Bronchial smooth muscle cell (primary cell): Measurements from ENCODE around the gene CCDC92. TPM values are rescaled to one million over a fixed set of nuclear protein-coding genes. Genes with fewer than 3 reads are reported as not detected.

Source experiments
- total RNA-seq: library from RNA; depleted of rRNA; stranded (reverse); fragments of >200 nt; gene quantifications from 2 replicates; pipeline ENCODE4 v1.2.1, GENCODE V29; 2014

Gene CCDC92, protein sequence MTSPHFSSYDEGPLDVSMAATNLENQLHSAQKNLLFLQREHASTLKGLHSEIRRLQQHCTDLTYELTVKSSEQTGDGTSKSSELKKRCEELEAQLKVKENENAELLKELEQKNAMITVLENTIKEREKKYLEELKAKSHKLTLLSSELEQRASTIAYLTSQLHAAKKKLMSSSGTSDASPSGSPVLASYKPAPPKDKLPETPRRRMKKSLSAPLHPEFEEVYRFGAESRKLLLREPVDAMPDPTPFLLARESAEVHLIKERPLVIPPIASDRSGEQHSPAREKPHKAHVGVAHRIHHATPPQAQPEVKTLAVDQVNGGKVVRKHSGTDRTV
- 7.3 and 8.0 TPM in 2 replicates for total RNA-seq

DNA sequence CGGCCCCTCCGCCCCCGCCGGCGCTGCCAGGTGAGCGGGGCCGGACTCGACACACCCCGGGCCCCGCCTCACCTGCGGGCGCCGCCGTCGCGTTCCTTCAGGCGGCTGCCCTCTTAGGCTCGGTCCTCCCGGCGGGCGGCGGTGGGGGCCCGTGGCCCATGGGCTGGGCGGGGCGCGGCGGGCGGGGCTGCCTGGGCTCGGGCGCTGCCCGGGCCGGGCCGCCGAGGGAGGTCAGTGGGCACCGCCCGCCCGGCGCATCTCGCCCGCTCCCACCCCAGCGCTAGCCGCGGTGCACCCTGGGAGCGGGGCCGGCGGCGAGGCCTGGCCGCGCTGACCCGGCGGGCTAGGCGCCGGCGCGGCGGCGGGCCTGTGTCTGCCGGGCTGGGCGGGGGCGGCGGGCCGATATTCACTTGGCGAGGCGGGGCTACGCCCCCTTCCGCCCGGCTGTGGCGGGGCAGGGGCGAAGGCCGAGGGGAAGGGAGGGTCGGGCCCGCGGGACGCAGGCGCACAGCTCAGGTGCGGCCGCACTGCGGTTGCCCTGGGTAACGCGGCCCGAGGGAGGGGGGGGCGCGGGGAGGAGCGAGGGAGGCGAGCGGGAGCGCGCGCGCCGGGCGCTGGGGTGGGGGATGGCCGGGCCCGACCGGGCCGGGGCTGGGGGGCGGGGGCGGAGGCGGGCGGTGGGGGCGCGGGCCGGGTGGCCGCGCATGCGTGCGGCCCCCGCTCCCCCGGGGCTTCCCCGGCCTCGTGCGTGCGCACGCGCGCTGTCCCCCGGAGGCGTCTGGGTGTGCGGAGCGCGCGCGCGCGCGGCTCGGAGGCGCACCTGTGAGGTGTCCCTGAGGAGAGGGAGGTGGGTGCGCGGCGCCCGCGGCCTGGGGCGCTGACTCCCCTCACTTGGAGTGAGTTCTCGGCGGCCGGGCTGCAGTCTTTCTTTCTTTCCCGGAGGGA, at the start of gene CCDC92, which contains the start of gene ZNF664:
TSS of gene CCDC92 (minus strand) at position 375 of the 945 bp plus-strand sequence. CDS start 28,526 bp downstream, outside the sequence.
TSS of gene ZNF664 (plus strand) at position 759 of the 945 bp plus-strand sequence. CDS start 38,930 bp downstream, outside the sequence.

Other genes starting within 250 kb of the CCDC92 start
- 0.09 and 0.32 TPM in 2 replicates for gene DNAH10, start 210.5 kb downstream of the CCDC92 start, total RNA-seq
- gene ZNF664, start 384 bp upstream of the CCDC92 start, total RNA-seq, result 23.0 and 31.1 TPM in 2 replicates